H9 (cell line): ENCODE results near the gene SNX5. TPM values are rescaled to one million over a fixed set of nuclear protein-coding genes. Genes with fewer than 3 reads are reported as not detected.

ENCODE experiments used
- DNase-seq: peaks from one replicate; pipeline ENCODE4 v3.0.0-alpha.2; 2017
- H2AFZ ChIP-seq: one replicate; pipeline ENCODE4 v1.6.1; 2013; ENCODE audit warnings: mild to moderate bottlenecking, low read length, control low read depth, moderate library complexity
- H2AK5ac ChIP-seq: 2 replicates; pipeline ENCODE4 v1.6.1; 2013; ENCODE audit warnings: low read length, control low read depth, mixed read lengths; ENCODE audit not compliant: insufficient read length
- H2BK120ac ChIP-seq: one replicate; pipeline ENCODE4 v1.6.1; 2013; ENCODE audit warnings: low read depth, mild to moderate bottlenecking, low read length, control low read depth, inconsistent platforms; ENCODE audit not compliant: poor library complexity, severe bottlenecking
- H2BK12ac ChIP-seq: 2 replicates; pipeline ENCODE4 v1.6.1; 2013; ENCODE audit warnings: low read length, control low read depth, mixed read lengths, low read depth; ENCODE audit not compliant: insufficient read length
- H2BK15ac ChIP-seq: 2 replicates; pipeline ENCODE4 v1.6.1; 2013; ENCODE audit warnings: low read depth, low read length, control low read depth
- H2BK20ac ChIP-seq: one replicate; pipeline ENCODE4 v1.6.1; 2013; ENCODE audit warnings: low read depth, mild to moderate bottlenecking, low read length, control low read depth, inconsistent platforms; ENCODE audit not compliant: poor library complexity, severe bottlenecking
- H2BK5ac ChIP-seq: 2 replicates; pipeline ENCODE4 v1.6.1; 2013; ENCODE audit warnings: low read length, control low read depth, mixed read lengths; ENCODE audit not compliant: insufficient read length
- H3K14ac ChIP-seq: 2 replicates; pipeline ENCODE4 v1.6.1; 2013; ENCODE audit warnings: low read length, control low read depth; ENCODE audit not compliant: insufficient read depth
- H3K18ac ChIP-seq: 2 replicates; pipeline ENCODE4 v1.6.1; 2013; ENCODE audit warnings: low read depth, mild to moderate bottlenecking, mixed read lengths, low read length, control low read depth; ENCODE audit not compliant: insufficient read length
- H3K23ac ChIP-seq: 2 replicates; pipeline ENCODE4 v1.6.1; 2013; ENCODE audit warnings: low read length, control low read depth, mixed read lengths, low read depth; ENCODE audit not compliant: insufficient read length
- H3K23me2 ChIP-seq: 2 replicates; pipeline ENCODE4 v1.6.1; 2013; ENCODE audit warnings: low read depth, mild to moderate bottlenecking, mixed read lengths, low read length, control low read depth; ENCODE audit not compliant: insufficient read length, poor library complexity, severe bottlenecking
- H3K27ac ChIP-seq: 2 replicates; pipeline ENCODE4 v1.5.1; 2013; ENCODE audit warnings: low read length, control low read depth, mixed read lengths, low read depth; ENCODE audit not compliant: insufficient read length
- H3K27me3 ChIP-seq: 2 replicates; pipeline ENCODE4 v1.6.1; 2013; ENCODE audit warnings: low read length, control low read depth, inconsistent platforms; ENCODE audit not compliant: insufficient read depth
- H3K4ac ChIP-seq: 2 replicates; pipeline ENCODE4 v1.6.1; 2013; ENCODE audit warnings: low read depth, mild to moderate bottlenecking, control low read depth, inconsistent platforms, low read length, moderate library complexity
- H3K4me1 ChIP-seq: 2 replicates; pipeline ENCODE4 v1.6.1; 2013; ENCODE audit warnings: low read length, control low read depth, inconsistent platforms; ENCODE audit not compliant: insufficient read depth
- H3K4me2 ChIP-seq: 2 replicates; pipeline ENCODE4 v1.6.1; 2013; ENCODE audit warnings: low read length, control low read depth, mixed read lengths; ENCODE audit not compliant: insufficient read length, insufficient read depth
- H3K56ac ChIP-seq: 2 replicates; pipeline ENCODE4 v1.6.1; 2013; ENCODE audit warnings: low read depth, mild to moderate bottlenecking, mixed read lengths, low read length, control low read depth; ENCODE audit not compliant: insufficient read length
- H3K79me1 ChIP-seq: 2 replicates; pipeline ENCODE4 v1.6.1; 2013; ENCODE audit warnings: low read depth, mild to moderate bottlenecking, moderate library complexity, low read length, control low read depth, inconsistent platforms; ENCODE audit not compliant: insufficient read depth, poor library complexity, severe bottlenecking
- H3K79me2 ChIP-seq: 2 replicates; pipeline ENCODE4 v1.6.1; 2013; ENCODE audit warnings: low read length, control low read depth, inconsistent platforms; ENCODE audit not compliant: insufficient read depth
- H3K9ac ChIP-seq: 2 replicates; pipeline ENCODE4 v1.6.1; 2013; ENCODE audit warnings: low read length, control low read depth, mixed read lengths; ENCODE audit not compliant: insufficient read length; ENCODE audit errors: extremely low read depth
- H3K9me3 ChIP-seq: one replicate; pipeline ENCODE4 v1.6.1; 2013; ENCODE audit warnings: low read depth, low read length, inconsistent platforms; ENCODE audit not compliant: control insufficient read depth
- H3T11ph ChIP-seq: one replicate; pipeline ENCODE4 v1.6.1; 2013; ENCODE audit warnings: mild to moderate bottlenecking, low read length, control low read depth, inconsistent platforms
- H4K20me1 ChIP-seq: one replicate; pipeline ENCODE4 v1.6.1; 2013; ENCODE audit not compliant: control insufficient read depth, insufficient read length, insufficient read depth
- H4K5ac ChIP-seq: 2 replicates; pipeline ENCODE4 v1.6.1; 2013; ENCODE audit warnings: low read depth, mild to moderate bottlenecking, mixed read lengths, low read length, control low read depth; ENCODE audit not compliant: insufficient read length
- H4K8ac ChIP-seq: replicated peaks from 2 replicates; pipeline ENCODE4 v1.6.1; 2013; ENCODE audit warnings: low read length, control low read depth, mixed read lengths, low read depth; ENCODE audit not compliant: insufficient read length
- H4K91ac ChIP-seq: 2 replicates; pipeline ENCODE4 v1.6.1; 2013; ENCODE audit warnings: low read depth, mild to moderate bottlenecking, moderate library complexity, mixed read lengths, low read length, control low read depth; ENCODE audit not compliant: insufficient read length
- H3K27ac Mint-ChIP-seq, 3 experiments: 2 replicates in 2 of 3; 3 replicates in 1 of 3; pipeline ENCODE4 v1.8.0; 2020 to 2021; ENCODE audit warnings: mixed read lengths in 3 of 3, mild to moderate bottlenecking in 1 of 3, moderate library complexity in 1 of 3
- H3K27me3 Mint-ChIP-seq: 2 replicates; pipeline ENCODE4 v1.8.0; 2021; ENCODE audit warnings: low read depth, mild to moderate bottlenecking, moderate library complexity, mixed read lengths
- H3K36me3 Mint-ChIP-seq, 3 experiments: 2 replicates in 2 of 3; 3 replicates in 1 of 3; pipeline ENCODE4 v1.8.0; 2020 to 2021; ENCODE audit warnings: low read depth in 3 of 3, mixed read lengths in 3 of 3; ENCODE audit not compliant: insufficient read depth in 1 of 3
- H3K4me1 Mint-ChIP-seq, 2 experiments: 2 replicates each; pipeline ENCODE4 v1.8.0; 2020; ENCODE audit warnings: mixed read lengths in 2 of 2
- H3K4me3 Mint-ChIP-seq, 2 experiments: 2 replicates in 1 of 2; 3 replicates in 1 of 2; pipeline ENCODE4 v1.8.0; 2020 to 2021; ENCODE audit warnings: mild to moderate bottlenecking in 2 of 2, mixed read lengths in 2 of 2, moderate library complexity in 1 of 2
- H3K9me3 Mint-ChIP-seq, 2 experiments: 2 replicates in 1 of 2; 3 replicates in 1 of 2; pipeline ENCODE4 v1.8.0; 2020; ENCODE audit warnings: mild to moderate bottlenecking in 2 of 2, mixed read lengths in 2 of 2, moderate library complexity in 1 of 2
- WGBS: extraction: QIAGEN DNeasy Blood & Tissue Kit; methylation state at CpG from one replicate; pipeline ENCODE4 v1.1.7; 2013; ENCODE audit warnings: missing lambda C conversion rate, low lambda C conversion rate, mixed read lengths; ENCODE audit not compliant: insufficient read length; ENCODE audit errors: extremely low coverage; 5-methylcytosine and 5-hydroxymethylcytosine counted together
- total RNA-seq: library from RNA; stranded (reverse); gene quantifications from 2 replicates; pipeline ENCODE4 v1.2.1, GENCODE V29; 2021
- TF ChIP-seq, protein P1 (sequence below): fragments of 200-600 bp; sonication (generic); conservative IDR thresholded peaks from 3 replicates; pipeline ENCODE4 v1.8.0; 2021; ENCODE audit warnings: antibody characterized with exemption, mild to moderate bottlenecking

SNX5 gene
- total RNA-seq, 1 experiment from 2014 or later: 194 TPM

DNA sequence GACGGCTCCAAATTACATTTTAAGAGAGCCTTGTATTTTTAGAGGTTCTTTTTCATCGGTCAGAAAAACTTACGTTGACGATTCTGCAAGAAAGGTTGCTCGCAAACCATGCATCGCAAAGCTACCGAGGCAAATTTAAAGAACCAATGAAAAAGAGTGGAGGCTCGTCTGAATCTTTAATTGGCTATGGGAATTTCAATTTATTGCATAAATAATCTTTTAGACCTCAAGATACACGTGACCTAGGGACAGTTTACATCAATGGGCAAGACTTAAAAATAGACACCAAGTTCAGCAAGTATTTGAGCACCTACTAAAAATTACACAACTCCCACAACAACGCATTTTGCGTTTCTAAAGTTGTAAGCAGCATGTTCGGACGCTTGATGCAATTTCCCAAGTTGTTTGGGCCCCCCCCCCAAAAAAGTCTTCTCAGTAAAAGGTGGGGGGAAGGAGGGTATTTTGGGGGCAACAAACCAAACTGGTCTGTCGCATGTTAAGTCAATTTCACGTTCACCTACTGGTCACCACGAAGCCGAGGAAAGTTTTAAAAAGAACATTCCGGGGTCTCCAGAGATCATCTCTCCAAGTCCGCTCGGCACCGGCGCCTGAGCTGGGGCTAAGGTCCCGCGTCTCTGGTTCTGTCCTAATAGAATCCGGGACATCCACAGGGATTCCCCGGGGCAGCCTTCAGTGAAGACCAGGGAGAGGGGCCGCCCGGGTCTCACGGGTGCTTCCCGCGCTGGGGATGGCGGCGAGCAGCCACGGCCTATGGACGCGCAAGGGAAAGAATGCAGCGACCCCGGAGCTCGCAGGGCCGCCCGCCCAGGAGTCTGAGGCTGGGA lies 851 bp downstream of the SNX5 start:
- H3K79me1 ChIP-seq: no peaks in the 10 kb centered on the region
- H3K23me2 ChIP-seq: peaks cover 33% of the 10 kb centered on the region
- peak overlapping the region; percentile 77 to 99 (median 97) for H3K27ac Mint-ChIP-seq
- H3K27me3 ChIP-seq: no peaks in the 10 kb centered on the region
- peaks cover 64 to 70% of the 10 kb centered on the region in 2 experiments for H3K4me1 Mint-ChIP-seq
- H3K36me3 Mint-ChIP-seq: peaks cover 47 to 75% (median 65%) of the 10 kb centered on the region in 3 experiments
- H3K4me1 ChIP-seq: peaks cover 6% of the 10 kb centered on the region; the same call in 1 of the 2 replicates
- no peak overlapping the region for H2AK5ac ChIP-seq
- H3K14ac ChIP-seq: peak overlapping the region; percentile 100
- H3K23ac ChIP-seq: no peak overlapping the region
- peaks cover 0 to 5% of the 10 kb centered on the region in 2 experiments; a peak in 1 of 5 replicates for H3K9me3 Mint-ChIP-seq
- no peak overlapping the region for H4K5ac ChIP-seq
- H3K79me2 ChIP-seq: peaks cover 87% of the 10 kb centered on the region
- H3K9ac ChIP-seq: peak overlapping the region; percentile 97
- H2AFZ ChIP-seq: no peak overlapping the region
- H2BK20ac ChIP-seq: no peak overlapping the region
- H3K18ac ChIP-seq: peak overlapping the region; percentile 97
- no peak overlapping the region for H2BK15ac ChIP-seq
- H3T11ph ChIP-seq: no peak overlapping the region
- DNase-seq: no peak
- TF ChIP-seq, protein P1, sequence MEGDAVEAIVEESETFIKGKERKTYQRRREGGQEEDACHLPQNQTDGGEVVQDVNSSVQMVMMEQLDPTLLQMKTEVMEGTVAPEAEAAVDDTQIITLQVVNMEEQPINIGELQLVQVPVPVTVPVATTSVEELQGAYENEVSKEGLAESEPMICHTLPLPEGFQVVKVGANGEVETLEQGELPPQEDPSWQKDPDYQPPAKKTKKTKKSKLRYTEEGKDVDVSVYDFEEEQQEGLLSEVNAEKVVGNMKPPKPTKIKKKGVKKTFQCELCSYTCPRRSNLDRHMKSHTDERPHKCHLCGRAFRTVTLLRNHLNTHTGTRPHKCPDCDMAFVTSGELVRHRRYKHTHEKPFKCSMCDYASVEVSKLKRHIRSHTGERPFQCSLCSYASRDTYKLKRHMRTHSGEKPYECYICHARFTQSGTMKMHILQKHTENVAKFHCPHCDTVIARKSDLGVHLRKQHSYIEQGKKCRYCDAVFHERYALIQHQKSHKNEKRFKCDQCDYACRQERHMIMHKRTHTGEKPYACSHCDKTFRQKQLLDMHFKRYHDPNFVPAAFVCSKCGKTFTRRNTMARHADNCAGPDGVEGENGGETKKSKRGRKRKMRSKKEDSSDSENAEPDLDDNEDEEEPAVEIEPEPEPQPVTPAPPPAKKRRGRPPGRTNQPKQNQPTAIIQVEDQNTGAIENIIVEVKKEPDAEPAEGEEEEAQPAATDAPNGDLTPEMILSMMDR: no peak
- peak overlapping the region; percentile 75; the same call in 1 of the 2 replicates for H3K4ac ChIP-seq
- no peak overlapping the region for H2BK12ac ChIP-seq
- H3K27ac ChIP-seq: peak overlapping the region; percentile 94
- peak overlapping the region; percentile 56 for H2BK5ac ChIP-seq
- peak overlapping the region; percentile 95 for H4K91ac ChIP-seq
- H2BK120ac ChIP-seq: peak overlapping the region; percentile 85
- H3K9me3 ChIP-seq: no peaks in the 10 kb centered on the region
- H4K8ac ChIP-seq: no peak overlapping the region
- WGBS: no CpG with 5 or more reads among the region's 41 CpGs
- peak overlapping the region; percentile 83 to 84 for H3K4me3 Mint-ChIP-seq
- no peak overlapping the region for H3K56ac ChIP-seq
- H4K20me1 ChIP-seq: no peaks in the 10 kb centered on the region
- 0 out of 2 replicates have a peak, but pooled peaks cover 1% of the 10 kb centered on the region for H3K27me3 Mint-ChIP-seq
- peak overlapping the region; percentile 79 for H3K4me2 ChIP-seq
